Left ventricle myocardium superior (tissue), 1 donor: ENCODE measurements around the gene LGR6. TPM values are rescaled to one million over a fixed set of nuclear protein-coding genes. Genes with fewer than 3 reads are reported as not detected.
A peak's percentile ranks its signal among the peaks of the same experiment; 100 is the strongest.
"Not testable (repeated sequence)": the region's sequence is repeated elsewhere in the genome, so short reads cannot be mapped to it uniquely, and the experiment has no call there.

Experiments used
- ATAC-seq: fragments of 200-7000 bp; cut with Tn5 transposase; one replicate; pipeline ENCODE4 v1.9.1; 2020; ENCODE audit warnings: mild to moderate bottlenecking, moderate library complexity
- DNase-seq: peaks from one replicate; pipeline ENCODE4 v3.0.0-alpha.2; 2020
- intact Hi-C: fragments of 100-400 bp; cut with micrococcal nuclease; formaldehyde crosslinking; loops from one replicate; pipeline ENCODE4 v1.11.0; 2022
- total RNA-seq: library from RNA; stranded (reverse); fragmentation: NEBNext Ultra II Directional; extraction: Animal tissue kit (Norgen Biotek cat#: 25700); gene quantifications from one replicate; pipeline ENCODE4 v1.2.1, GENCODE V29; 2021
- donor health status: DM: no; HTN: yes; CAD: no; lungs with severe emphysema.

The LGR6 gene
- total RNA-seq, 1 donor from 2014 or later, result 2.9 TPM

- intact Hi-C loops, DNase-seq, ATAC-seq: not testable (repeated sequence)
These were observed 2.2 kb upstream of the LGR6 start for GRCh38 chr1:202191391-202191790.

GRCh38 chr1:202192770-202193613 lies 607 bp upstream of the LGR6 start:
- intact Hi-C loops, result no loop called here
- ATAC-seq (peak; percentile 75), DNase-seq (peak; percentile 76)

- ATAC-seq, result no peak
- intact Hi-C loops, result no loop called here
- DNase-seq, result no peak
These were observed 689 bp downstream of the LGR6 start for GRCh38 chr1:202194328-202194648.

- DNase-seq (no peak), ATAC-seq (no peak)
- intact Hi-C loops, result no loop called here
These were observed 4.2 kb downstream of the LGR6 start for GRCh38 chr1:202197653-202198365.

- intact Hi-C loops, result no loop called here
- no peak for ATAC-seq
- no peak for DNase-seq
These were observed 4.7 kb downstream of the LGR6 start for GRCh38 chr1:202198366-202198724.

GRCh38 chr1:202199040-202199889 lies 5.7 kb downstream of the LGR6 start:
- ATAC-seq (no peak), DNase-seq (peak; percentile 42)

GRCh38 chr1:202200112-202200548 lies 6.5 kb downstream of the LGR6 start:
- DNase-seq (no peak), ATAC-seq (peak; percentile 5)
- intact Hi-C loops, result no loop called here

More at GRCh38 chr1:202199040-202199889, 5.7 kb downstream of the LGR6 start:
- intact Hi-C loops, result no loop called here

GRCh38 chr1:202200669-202201068 lies 7.1 kb downstream of the LGR6 start:
- ATAC-seq (peak; percentile 84), DNase-seq (peak; percentile 85)
- intact Hi-C loops, result no loop called here

- intact Hi-C loops, result no loop called here
- ATAC-seq (no peak), DNase-seq (no peak)
These were observed 7.7 kb downstream of the LGR6 start for GRCh38 chr1:202201266-202201665.

- intact Hi-C loops, result no loop called here
- no peak for DNase-seq
- ATAC-seq, result no peak
These were observed 8.4 kb downstream of the LGR6 start for GRCh38 chr1:202201971-202202370.

- DNase-seq (peak; percentile 63), ATAC-seq (peak; percentile 75)
- intact Hi-C loops, result no loop called here
These were observed 9.0 kb downstream of the LGR6 start for GRCh38 chr1:202202500-202203168.

GRCh38 chr1:202203238-202204039 lies 9.8 kb downstream of the LGR6 start:
- intact Hi-C loops, result no loop called here
- DNase-seq, result no peak
- no peak for ATAC-seq

- intact Hi-C loops, result no loop called here
- DNase-seq, result no peak
- no peak for ATAC-seq
These were observed 10.5 kb downstream of the LGR6 start for GRCh38 chr1:202204065-202204464.

GRCh38 chr1:202205523-202206190 lies 12.1 kb downstream of the LGR6 start:
- intact Hi-C loops, result no loop called here
- ATAC-seq (no peak), DNase-seq (no peak)

- DNase-seq (no peak), ATAC-seq (peak; percentile 37)
- intact Hi-C loops, result no loop called here
These were observed 13.7 kb downstream of the LGR6 start for GRCh38 chr1:202207292-202207691.

GRCh38 chr1:202208351-202208857 lies 14.8 kb downstream of the LGR6 start:
- intact Hi-C loops, result no loop called here
- ATAC-seq, result no peak
- no peak for DNase-seq

- no peak for ATAC-seq
- no peak for DNase-seq
- intact Hi-C loops, result no loop called here
These were observed 16.8 kb downstream of the LGR6 start for GRCh38 chr1:202210385-202210784.

GRCh38 chr1:202210969-202211368 lies 17.4 kb downstream of the LGR6 start:
- intact Hi-C loops, result no loop called here
- no peak for ATAC-seq
- DNase-seq, result no peak
